A549 (cell line): ENCODE measurements around the gene ELOA2.

ENCODE experiments used
- CTCF ChIP-seq: fragments of >200 bp; sonication (Bioruptor Twin); formaldehyde crosslinking; IDR thresholded peaks from 3 replicates; pipeline ENCODE4 v1.5.1; 2016
- GATA3 ChIP-seq: IDR thresholded peaks from 2 replicates; pipeline ENCODE4 v1.6.1; 2012; ENCODE audit warnings: borderline replicate concordance
- JUN ChIP-seq, 2 experiments: fragments of >200 bp; sonication (Bioruptor Twin); formaldehyde crosslinking; IDR thresholded peaks; 2 replicates in 1 of 2; 3 replicates in 1 of 2; pipeline ENCODE4 v1.6.1; 2016 to 2017
- KDM1A ChIP-seq: fragments of 200-600 bp; sonication (generic); IDR thresholded peaks from 2 replicates; pipeline ENCODE4 v1.6.1; 2016; ENCODE audit warnings: low read depth, mild to moderate bottlenecking
- MAFK ChIP-seq: fragments of 450-650 bp; IDR thresholded peaks from 2 replicates; pipeline ENCODE4 v1.6.1; 2014; ENCODE audit not compliant: partially characterized antibody
- NFE2L2 ChIP-seq: fragments of 150-350 bp; conservative IDR thresholded peaks from 2 replicates; pipeline ENCODE4 v1.6.1; 2014; ENCODE audit warnings: low read length
- POLR2A ChIP-seq: IDR thresholded peaks from 2 replicates; pipeline ENCODE4 v1.6.1; 2012; ENCODE audit warnings: mild to moderate bottlenecking, low read length
- REST ChIP-seq: fragments of 200-600 bp; sonication (generic); IDR thresholded peaks from 2 replicates; pipeline ENCODE4 v1.6.1; 2016; ENCODE audit warnings: antibody characterized with exemption, mild to moderate bottlenecking, moderate library complexity

GRCh38 chr18:47036927-47037578 is 1.6 kb upstream of the ELOA2 start:
- TF ChIP-seq CTCF (no peak), JUN (IDR thresholded peaks at IDR 0.05) (no peak), REST (no peak), POLR2A (no peak), MAFK (no peak), GATA3 (no peak), NFE2L2 (no peak), KDM1A (no peak)
